ENCODE measurements around the gene KLHL2.
"Not testable (repeated sequence)": the region's sequence is repeated elsewhere in the genome, so short reads cannot be mapped to it uniquely, and the experiment has no call there.

The KLHL2 gene

DNA sequence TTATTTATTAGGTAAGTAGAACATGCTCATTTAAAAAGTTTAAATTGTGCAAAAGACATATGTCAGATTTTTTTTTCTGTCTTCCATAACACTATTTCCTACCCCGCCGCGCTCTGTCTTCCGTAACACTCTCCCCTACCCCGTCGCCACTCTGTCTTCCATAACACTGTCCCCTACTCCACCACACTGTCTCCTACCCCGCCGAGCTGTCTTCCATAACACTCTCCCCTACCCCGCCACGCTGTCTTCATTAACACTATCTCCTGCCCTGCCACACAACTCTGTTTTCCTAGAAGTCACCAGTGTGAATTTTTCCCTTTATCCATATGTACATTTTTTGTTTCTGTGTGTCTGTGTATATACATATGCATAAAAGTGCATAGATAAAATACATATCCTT is 124.5 kb downstream of the KLHL2 start:
- Mint-ChIP-seq H3K27ac (ENCODE audit: low read depth) (peak overlapping the region; percentile 76), H3K4me1 (peaks cover 33% of the 10 kb centered on the region), H3K4me3 (no peak overlapping the region), H3K9me3 (no peaks in the 10 kb centered on the region), H3K36me3 (ENCODE audit: insufficient read depth) (peaks cover 15% of the 10 kb centered on the region), H3K27me3 (no peaks in the 10 kb centered on the region)
- DNase-seq (ENCODE audit: low spot score in 2 of 2) (no peak), ATAC-seq (replicated peaks; ENCODE audit: extremely low read depth, poor library complexity, severe bottlenecking) (no peak)

DNA sequence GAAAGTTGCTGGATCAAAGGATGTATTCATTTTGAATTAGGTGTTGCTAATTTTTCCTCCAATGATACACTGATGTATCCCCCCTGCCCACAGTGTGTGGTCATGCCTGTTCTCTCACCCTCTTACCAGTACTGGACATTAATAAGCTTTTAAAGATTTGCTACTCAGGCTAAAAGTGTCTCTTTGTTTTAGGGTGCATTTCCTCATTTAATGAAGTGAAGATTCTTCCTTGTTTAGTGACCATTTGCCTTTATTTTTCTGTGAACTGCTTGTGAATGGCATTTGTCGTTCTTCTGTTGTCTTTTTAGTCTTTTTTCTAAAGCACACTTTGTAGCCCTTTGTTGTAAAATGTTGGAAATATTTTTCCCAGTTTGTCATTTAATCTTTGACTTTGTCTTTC is 125.1 kb downstream of the KLHL2 start:
- peaks cover 33% of the 10 kb centered on the region for H3K4me1 Mint-ChIP-seq
- DNase-seq (ENCODE audit: low spot score in 2 of 2) (no peak), ATAC-seq (replicated peaks; ENCODE audit: extremely low read depth, poor library complexity, severe bottlenecking) (no peak)
- H3K27me3 Mint-ChIP-seq, result no peaks in the 10 kb centered on the region
- H3K4me3 Mint-ChIP-seq, result no peak overlapping the region
- H3K36me3 Mint-ChIP-seq (ENCODE audit: insufficient read depth), result peaks cover 15% of the 10 kb centered on the region
- no peaks in the 10 kb centered on the region for H3K9me3 Mint-ChIP-seq
- H3K27ac Mint-ChIP-seq (ENCODE audit: low read depth), result no peak overlapping the region

DNA sequence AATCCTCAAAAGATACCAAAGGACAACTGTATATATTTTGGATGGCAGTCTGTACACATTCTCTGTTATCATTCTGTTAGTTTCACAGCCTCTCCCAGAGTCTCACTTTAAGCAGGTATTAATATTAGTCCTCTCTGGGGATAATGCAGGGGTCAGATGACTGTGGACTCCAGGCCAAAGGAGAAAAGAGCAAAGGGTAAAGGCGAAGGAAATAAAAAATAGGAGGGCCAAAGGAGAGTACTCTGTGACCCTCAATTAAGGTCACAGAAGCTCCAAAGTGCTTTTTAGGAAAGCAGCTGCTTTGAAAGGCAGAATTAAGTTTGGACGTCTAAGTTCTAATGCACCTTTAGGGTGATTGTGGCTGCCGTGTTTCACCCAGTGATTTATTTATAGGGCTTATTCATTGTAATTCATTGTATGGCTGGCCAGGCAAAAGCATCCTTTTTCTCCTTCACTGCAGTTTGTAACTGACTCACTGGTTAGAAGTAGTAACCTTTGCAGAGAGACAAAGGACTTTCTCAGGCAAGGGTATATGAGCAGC is 127.9 kb downstream of the KLHL2 start:
- Mint-ChIP-seq H3K4me1 (peaks cover 33% of the 10 kb centered on the region), H3K27ac (ENCODE audit: low read depth) (no peak overlapping the region), H3K27me3 (no peaks in the 10 kb centered on the region), H3K36me3 (ENCODE audit: insufficient read depth) (peaks cover 24% of the 10 kb centered on the region), H3K4me3 (no peak overlapping the region), H3K9me3 (no peaks in the 10 kb centered on the region)
- no peak for ATAC-seq (replicated peaks; ENCODE audit: extremely low read depth, poor library complexity, severe bottlenecking)
- DNase-seq (ENCODE audit: low spot score in 2 of 2), result no peak

GRCh38 chr4:165336743-165337142 is 129.4 kb downstream of the KLHL2 start:
- no peak for ATAC-seq (replicated peaks; ENCODE audit: extremely low read depth, poor library complexity, severe bottlenecking)
- H3K27me3 Mint-ChIP-seq, result no peaks in the 10 kb centered on the region
- peaks cover 24% of the 10 kb centered on the region for H3K36me3 Mint-ChIP-seq (ENCODE audit: insufficient read depth)
- H3K9me3 Mint-ChIP-seq, result no peaks in the 10 kb centered on the region
- DNase-seq (ENCODE audit: low spot score in 2 of 2), result no peak
- H3K4me3 Mint-ChIP-seq, result no peak overlapping the region
- H3K4me1 Mint-ChIP-seq, result peaks cover 17% of the 10 kb centered on the region
- H3K27ac Mint-ChIP-seq (ENCODE audit: low read depth), result no peak overlapping the region

DNA sequence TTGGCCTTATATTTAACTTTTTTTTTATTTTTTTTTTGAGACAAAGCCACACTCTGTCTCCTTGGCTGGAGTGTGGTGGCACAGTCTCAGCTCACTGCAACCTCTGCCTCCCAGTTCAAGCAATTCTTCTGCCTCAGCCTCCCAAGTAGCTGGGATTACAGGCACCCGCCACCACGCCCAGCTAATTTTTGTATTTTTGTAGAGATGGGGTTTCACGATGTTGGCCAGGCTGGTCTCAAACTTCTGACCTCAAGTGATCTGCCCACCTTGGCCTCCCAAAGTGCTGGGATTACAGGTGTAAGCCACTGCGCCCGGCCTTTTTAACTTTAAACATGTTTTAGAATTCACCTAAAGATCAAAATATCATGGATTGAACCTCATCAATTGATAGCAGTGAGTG is 135.0 kb downstream of the KLHL2 start:
- not testable (repeated sequence) for H3K27ac Mint-ChIP-seq (ENCODE audit: low read depth); ATAC-seq (replicated peaks; ENCODE audit: extremely low read depth, poor library complexity, severe bottlenecking); H3K9me3 Mint-ChIP-seq; DNase-seq (ENCODE audit: low spot score in 2 of 2); H3K4me3 Mint-ChIP-seq; H3K27me3 Mint-ChIP-seq; H3K4me1 Mint-ChIP-seq
- peaks cover 20% of the 10 kb centered on the region for H3K36me3 Mint-ChIP-seq (ENCODE audit: insufficient read depth)

DNA sequence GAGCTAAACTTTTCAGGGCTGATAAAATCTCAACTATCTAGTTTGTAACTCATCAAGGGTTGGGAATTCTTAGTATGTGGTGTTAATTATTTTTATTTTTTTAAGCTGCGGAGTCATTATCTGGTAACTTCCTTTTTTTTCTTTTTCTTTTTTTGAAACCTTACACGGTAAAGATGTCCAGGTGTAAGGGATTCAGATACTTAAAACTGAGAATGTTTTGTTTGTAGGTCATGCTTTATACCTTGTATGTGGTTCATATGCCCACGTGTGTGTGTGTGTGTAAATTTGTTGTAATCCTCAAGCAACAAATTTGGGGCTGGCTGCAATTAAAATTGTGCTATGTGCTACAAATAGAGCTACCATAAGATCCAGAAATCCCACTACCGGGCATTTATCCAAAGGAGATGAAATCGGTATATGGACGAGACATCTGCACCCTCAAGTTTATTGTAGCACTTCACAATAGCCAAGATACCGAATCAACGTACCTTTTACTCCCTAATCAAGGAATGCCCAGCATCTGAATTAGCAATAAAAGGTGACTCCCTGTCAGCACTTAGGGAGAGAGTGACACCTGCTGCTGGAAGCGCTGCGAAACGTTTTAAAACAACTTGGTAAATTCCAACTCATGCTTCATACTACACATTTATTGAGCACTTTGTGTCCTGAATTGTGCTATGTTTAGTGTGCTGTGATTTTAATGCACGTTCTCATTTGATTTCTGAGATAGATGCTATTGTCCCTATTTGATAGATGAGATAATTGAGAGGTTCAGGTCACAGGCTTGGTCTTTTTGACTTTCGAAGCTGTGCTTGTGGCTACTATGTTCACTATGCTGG is 136.2 kb downstream of the KLHL2 start:
- DNase-seq (ENCODE audit: low spot score in 2 of 2) (no peak), ATAC-seq (replicated peaks; ENCODE audit: extremely low read depth, poor library complexity, severe bottlenecking) (no peak)
- Mint-ChIP-seq H3K9me3 (no peaks in the 10 kb centered on the region), H3K4me3 (no peak overlapping the region), H3K27ac (ENCODE audit: low read depth) (no peak overlapping the region), H3K4me1 (no peaks in the 10 kb centered on the region), H3K27me3 (no peaks in the 10 kb centered on the region), H3K36me3 (ENCODE audit: insufficient read depth) (peaks cover 17% of the 10 kb centered on the region)

DNA sequence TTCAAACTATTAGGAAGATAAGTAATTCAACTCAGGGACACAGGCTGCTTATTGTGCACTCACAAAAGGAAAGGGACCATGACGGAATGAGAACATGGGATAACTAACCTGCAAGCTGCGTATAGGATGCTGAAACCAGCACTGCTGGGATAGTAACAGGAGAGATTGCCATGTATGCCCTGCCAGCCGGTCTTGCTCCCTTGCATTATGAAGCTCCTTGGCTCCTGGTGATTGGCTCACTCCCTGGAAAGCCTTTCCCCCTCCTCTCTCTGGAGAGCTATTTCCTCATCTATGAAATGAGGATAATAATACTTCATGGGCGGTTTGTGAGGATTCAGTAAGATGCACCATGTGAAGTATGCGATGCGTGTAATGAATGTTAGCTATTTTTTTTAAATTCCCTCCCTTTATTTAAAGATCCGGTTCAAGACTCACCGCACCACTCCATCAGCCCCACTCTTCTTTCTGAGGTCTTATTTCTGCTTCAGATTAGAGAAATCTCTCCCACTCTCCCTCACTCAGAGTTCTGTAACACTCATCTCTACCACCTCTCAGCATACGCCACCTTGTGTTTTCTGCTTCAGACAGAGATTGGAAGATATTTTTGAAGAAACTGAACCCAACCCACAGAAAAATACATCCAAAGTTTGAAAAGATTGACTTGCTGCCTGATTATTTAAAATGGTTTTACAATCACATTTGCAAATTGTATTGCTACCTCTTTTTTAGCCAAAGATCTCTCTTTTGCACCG is 138.5 kb downstream of the KLHL2 start:
- no peaks in the 10 kb centered on the region for H3K9me3 Mint-ChIP-seq
- H3K36me3 Mint-ChIP-seq (ENCODE audit: insufficient read depth), result peaks cover 10% of the 10 kb centered on the region
- no peak for ATAC-seq (replicated peaks; ENCODE audit: extremely low read depth, poor library complexity, severe bottlenecking)
- no peak overlapping the region for H3K27ac Mint-ChIP-seq (ENCODE audit: low read depth)
- no peaks in the 10 kb centered on the region for H3K4me1 Mint-ChIP-seq
- H3K4me3 Mint-ChIP-seq, result no peak overlapping the region
- H3K27me3 Mint-ChIP-seq, result peaks cover 7% of the 10 kb centered on the region
- DNase-seq (ENCODE audit: low spot score in 2 of 2), result no peak

DNA sequence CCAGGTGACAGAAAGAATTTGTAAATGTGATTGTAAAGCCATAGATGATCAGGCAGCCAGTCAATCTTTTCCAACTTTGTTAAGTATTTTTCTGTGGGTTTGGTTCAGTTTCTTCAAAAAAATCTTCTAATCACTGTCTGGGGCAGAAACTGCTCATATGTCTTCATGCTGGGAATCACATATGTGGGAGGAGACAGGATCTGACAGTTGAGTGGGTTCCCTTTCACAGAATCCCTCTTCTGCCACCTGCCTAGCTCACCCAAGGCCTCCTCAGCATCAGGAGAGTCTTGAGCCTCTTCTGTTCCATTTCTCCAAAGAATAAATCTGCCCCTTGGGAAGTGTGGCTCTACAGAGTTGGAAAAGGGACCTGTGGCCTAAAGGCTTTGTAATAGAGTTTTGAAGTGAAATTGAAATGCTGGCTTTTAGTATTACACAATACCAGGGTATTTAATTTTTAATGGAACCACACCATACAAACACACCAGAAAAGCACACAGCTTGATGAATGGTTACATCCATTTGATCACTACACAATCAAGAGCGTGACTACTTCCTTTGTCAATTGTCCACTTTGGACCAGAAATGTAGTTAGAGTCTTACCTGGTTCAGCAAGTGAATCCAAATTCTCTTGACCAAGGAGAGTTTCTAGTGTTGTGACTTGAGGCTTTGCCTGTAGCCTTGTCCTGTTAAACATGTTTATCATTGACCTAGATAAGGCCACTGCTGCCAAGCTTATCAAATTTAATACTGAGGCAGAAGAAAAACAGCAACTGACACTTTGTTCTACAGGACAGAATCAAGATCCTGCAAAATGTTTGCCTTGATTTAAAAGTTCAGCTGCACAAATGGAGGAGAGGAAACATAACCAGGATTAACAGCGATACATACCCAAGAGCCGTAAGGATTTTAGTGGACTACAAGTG is 140.5 kb downstream of the KLHL2 start:
- DNase-seq (ENCODE audit: low spot score in 2 of 2) (no peak), ATAC-seq (replicated peaks; ENCODE audit: extremely low read depth, poor library complexity, severe bottlenecking) (no peak)
- H3K9me3 Mint-ChIP-seq, result no peaks in the 10 kb centered on the region
- peaks cover 3% of the 10 kb centered on the region for H3K36me3 Mint-ChIP-seq (ENCODE audit: insufficient read depth)
- peaks cover 25% of the 10 kb centered on the region for H3K27me3 Mint-ChIP-seq
- H3K4me1 Mint-ChIP-seq, result no peaks in the 10 kb centered on the region
- H3K4me3 Mint-ChIP-seq, result no peak overlapping the region
- no peak overlapping the region for H3K27ac Mint-ChIP-seq (ENCODE audit: low read depth)

DNA sequence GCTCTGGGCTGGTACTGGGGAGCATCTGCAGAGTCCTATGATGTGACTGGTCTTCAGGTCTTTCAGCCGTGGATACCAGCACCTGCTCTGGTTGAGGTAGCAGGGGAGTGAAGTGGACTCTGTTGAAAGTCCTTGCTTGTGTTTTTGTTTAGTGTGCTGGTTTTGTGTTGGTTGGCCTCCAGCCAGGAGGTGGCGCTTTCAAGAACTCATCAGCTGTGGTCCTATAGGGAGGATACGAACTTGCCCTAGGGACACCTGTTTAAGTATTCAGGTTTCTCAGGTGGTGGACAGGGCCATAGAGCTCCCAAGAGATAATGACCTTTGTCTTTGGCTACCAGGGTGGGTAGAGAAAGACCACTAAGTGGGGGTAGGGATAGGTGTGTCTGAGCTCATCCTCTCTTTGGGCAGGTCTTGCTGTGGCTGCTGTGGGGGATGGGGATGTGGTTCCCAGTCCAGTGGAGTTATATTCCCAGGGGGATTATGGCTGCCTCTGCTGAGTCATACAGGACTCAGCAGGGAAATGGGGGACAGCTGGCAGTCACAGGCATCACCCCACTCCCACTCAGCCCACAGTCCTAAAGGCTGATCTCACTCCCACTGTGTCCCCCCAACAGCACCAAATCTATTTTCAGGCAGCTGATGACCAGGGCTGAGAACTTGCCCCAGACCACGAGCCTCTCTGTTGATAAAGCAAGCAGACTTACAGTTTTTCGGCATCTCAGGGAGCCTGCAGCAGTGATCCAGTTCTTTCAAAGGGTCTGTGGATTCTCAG is 144.2 kb downstream of the KLHL2 start:
- no peaks in the 10 kb centered on the region for H3K36me3 Mint-ChIP-seq (ENCODE audit: insufficient read depth)
- no peak overlapping the region for H3K27ac Mint-ChIP-seq (ENCODE audit: low read depth)
- no peak overlapping the region for H3K4me3 Mint-ChIP-seq
- no peaks in the 10 kb centered on the region for H3K9me3 Mint-ChIP-seq
- H3K27me3 Mint-ChIP-seq, result peaks cover 47% of the 10 kb centered on the region
- H3K4me1 Mint-ChIP-seq, result no peaks in the 10 kb centered on the region
- DNase-seq (ENCODE audit: low spot score in 2 of 2) (no peak), ATAC-seq (replicated peaks; ENCODE audit: extremely low read depth, poor library complexity, severe bottlenecking) (no peak)

DNA sequence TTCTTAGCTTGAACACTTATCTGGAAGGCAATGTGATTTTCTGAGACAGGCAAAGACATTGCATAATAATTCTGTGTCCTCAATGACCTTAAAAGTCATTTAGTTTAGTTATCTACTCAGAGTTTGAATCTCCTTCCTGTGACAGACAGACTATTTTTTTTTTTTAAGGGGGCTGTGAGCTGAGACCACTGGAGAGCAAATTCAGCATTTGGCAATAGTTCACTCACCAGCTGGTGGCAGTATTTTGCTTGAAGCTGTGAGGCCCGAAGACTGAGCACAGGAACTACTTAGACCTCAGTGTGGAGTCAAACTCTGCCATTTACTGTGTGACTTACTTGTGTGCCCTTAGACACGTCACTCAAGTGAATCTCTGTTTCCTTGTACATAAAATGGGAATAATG is 148.5 kb downstream of the KLHL2 start:
- Mint-ChIP-seq H3K36me3 (ENCODE audit: insufficient read depth) (no peaks in the 10 kb centered on the region), H3K27me3 (peaks cover 74% of the 10 kb centered on the region), H3K27ac (ENCODE audit: low read depth) (no peak overlapping the region), H3K9me3 (no peaks in the 10 kb centered on the region), H3K4me1 (no peaks in the 10 kb centered on the region), H3K4me3 (no peak overlapping the region)
- no peak for DNase-seq (ENCODE audit: low spot score in 2 of 2)
- no peak for ATAC-seq (replicated peaks; ENCODE audit: extremely low read depth, poor library complexity, severe bottlenecking)

GRCh38 chr4:165359506-165359905 is 152.1 kb downstream of the KLHL2 start:
- no peaks in the 10 kb centered on the region for H3K36me3 Mint-ChIP-seq (ENCODE audit: insufficient read depth)
- ATAC-seq (replicated peaks; ENCODE audit: extremely low read depth, poor library complexity, severe bottlenecking) (no peak), DNase-seq (ENCODE audit: low spot score in 2 of 2) (no peak)
- no peaks in the 10 kb centered on the region for H3K9me3 Mint-ChIP-seq
- H3K4me3 Mint-ChIP-seq, result no peak overlapping the region
- H3K4me1 Mint-ChIP-seq, result no peaks in the 10 kb centered on the region
- H3K27ac Mint-ChIP-seq (ENCODE audit: low read depth), result no peak overlapping the region
- H3K27me3 Mint-ChIP-seq, result peaks cover 54% of the 10 kb centered on the region

Measured in central memory CD8-positive, alpha-beta T cell (primary cell).